Muscle of leg (tissue), 11 donors: Measurements from ENCODE around the gene HIVEP3. TPM values are rescaled to one million over a fixed set of nuclear protein-coding genes. Genes with fewer than 3 reads are reported as not detected.

Experiments
- DNase-seq: peaks from one replicate; pipeline ENCODE4 v3.0.0; 2013
- H3K27ac ChIP-seq: one replicate; pipeline ENCODE4 v1.5.1; 2013; ENCODE audit warnings: mild to moderate bottlenecking, low read length, control low read depth
- H3K27me3 ChIP-seq: one replicate; pipeline ENCODE4 v1.6.1; 2013; ENCODE audit warnings: low read length; ENCODE audit not compliant: control insufficient read depth, insufficient read depth
- H3K36me3 ChIP-seq: one replicate; pipeline ENCODE4 v1.6.1; 2013; ENCODE audit warnings: low read length; ENCODE audit not compliant: control insufficient read depth, insufficient read depth
- H3K4me1 ChIP-seq: one replicate; pipeline ENCODE4 v1.6.1; 2013; ENCODE audit warnings: low read length; ENCODE audit not compliant: control insufficient read depth, insufficient read depth
- H3K4me3 ChIP-seq: one replicate; pipeline ENCODE4 v1.5.1; 2013; ENCODE audit warnings: low read length, control low read depth
- H3K9me3 ChIP-seq: replicated peaks from 2 replicates; pipeline ENCODE4 v1.6.1; 2013; ENCODE audit warnings: low read depth, low read length; ENCODE audit not compliant: control insufficient read depth
- WGBS: methylation state at CpG from one replicate; pipeline ENCODE4 v1.1.5; 2013; ENCODE audit warnings: missing lambda C conversion rate; ENCODE audit not compliant: insufficient coverage; 5-methylcytosine and 5-hydroxymethylcytosine counted together
- polyA plus RNA-seq, 8 donors: library from polyadenylated mRNA; unstranded; fragments of 120-200 nt; gene quantifications; one replicate each; pipeline versions ENCODE4 v1.2.1 to v1.2.3, GENCODE V29; 2013; ENCODE audit warnings: inconsistent platforms in 1 of 8, low replicate concordance in 1 of 8; ENCODE audit not compliant: insufficient read length in 8 of 8, insufficient read depth in 1 of 8
- total RNA-seq: library from RNA; stranded (reverse); fragments of 120-200 nt; gene quantifications from one replicate; pipeline ENCODE4 v1.2.4, GENCODE V29; 2013

HIVEP3 gene
- total and polyA plus RNA-seq, 9 donors = 0.93 to 3.7 (median 2.7) TPM

- H3K9me3 ChIP-seq = no peaks in the 10 kb centered on the region
- no peaks in the 10 kb centered on the region for H3K36me3 ChIP-seq
- H3K27me3 ChIP-seq = peaks cover 3% of the 10 kb centered on the region
- H3K4me1 ChIP-seq = peaks cover 99% of the 10 kb centered on the region
- 100% methylated on average over 1 of the region's 2 CpGs for WGBS
- no peak for DNase-seq
- H3K27ac ChIP-seq = peak overlapping the region; percentile 86
- no peak overlapping the region for H3K4me3 ChIP-seq
Observed at GRCh38 chr1:41499591-41499990, 419.1 kb downstream of the HIVEP3 start.

GRCh38 chr1:41498804-41499203, 419.9 kb downstream of the HIVEP3 start:
- Histone ChIP-seq H3K9me3 (no peaks in the 10 kb centered on the region), H3K4me1 (peaks cover 95% of the 10 kb centered on the region), H3K36me3 (no peaks in the 10 kb centered on the region), H3K4me3 (no peak overlapping the region), H3K27ac (peak overlapping the region; percentile 86), H3K27me3 (peaks cover 3% of the 10 kb centered on the region)
- DNase-seq = peak; percentile 82
- 65% methylated on average over 12 of the region's 12 CpGs for WGBS

GRCh38 chr1:41498391-41498790, 420.3 kb downstream of the HIVEP3 start:
- WGBS = 77% methylated on average over 3 of the region's 5 CpGs
- Histone ChIP-seq H3K27ac (peak overlapping the region; percentile 86), H3K9me3 (no peaks in the 10 kb centered on the region), H3K4me1 (peaks cover 91% of the 10 kb centered on the region), H3K36me3 (no peaks in the 10 kb centered on the region), H3K4me3 (no peak overlapping the region), H3K27me3 (peaks cover 3% of the 10 kb centered on the region)
- DNase-seq = no peak

GRCh38 chr1:41497461-41498030, 421.2 kb downstream of the HIVEP3 start:
- Histone ChIP-seq H3K4me3 (no peak overlapping the region), H3K4me1 (peaks cover 82% of the 10 kb centered on the region), H3K36me3 (no peaks in the 10 kb centered on the region), H3K27me3 (peaks cover 3% of the 10 kb centered on the region), H3K9me3 (no peaks in the 10 kb centered on the region), H3K27ac (peak overlapping the region; percentile 24)
- WGBS = 94% methylated on average over 2 of the region's 7 CpGs
- DNase-seq = no peak

GRCh38 chr1:41497056-41497440, 421.7 kb downstream of the HIVEP3 start:
- H3K9me3 ChIP-seq = no peaks in the 10 kb centered on the region
- WGBS = 76% methylated on average over 9 of the region's 13 CpGs
- DNase-seq = no peak
- H3K27me3 ChIP-seq = peaks cover 3% of the 10 kb centered on the region
- H3K36me3 ChIP-seq = no peaks in the 10 kb centered on the region
- H3K4me1 ChIP-seq = peaks cover 77% of the 10 kb centered on the region
- H3K27ac ChIP-seq = peak overlapping the region; percentile 72
- H3K4me3 ChIP-seq = no peak overlapping the region

- H3K4me3 ChIP-seq = peak overlapping the region; percentile 37
Observed at GRCh38 chr1:41496080-41497055, 422.4 kb downstream of the HIVEP3 start.

GRCh38 chr1:41495210-41495948, 423.3 kb downstream of the HIVEP3 start:
- Histone ChIP-seq H3K9me3 (no peaks in the 10 kb centered on the region), H3K36me3 (no peaks in the 10 kb centered on the region), H3K4me1 (peaks cover 63% of the 10 kb centered on the region), H3K27ac (peak overlapping the region; percentile 71), H3K4me3 (no peak overlapping the region), H3K27me3 (peaks cover 3% of the 10 kb centered on the region)
- 61% methylated on average over 15 of the region's 19 CpGs for WGBS
- no peak for DNase-seq

More at GRCh38 chr1:41496080-41497055, 422.4 kb downstream of the HIVEP3 start:
- Histone ChIP-seq H3K9me3 (no peaks in the 10 kb centered on the region), H3K27me3 (peaks cover 3% of the 10 kb centered on the region), H3K4me1 (peaks cover 70% of the 10 kb centered on the region), H3K27ac (peak overlapping the region; percentile 72), H3K36me3 (no peaks in the 10 kb centered on the region)
- DNase-seq = peak; percentile 92
- WGBS = 1% methylated on average over 66 of the region's 74 CpGs

GRCh38 chr1:41494351-41495209, 424.1 kb downstream of the HIVEP3 start:
- Histone ChIP-seq H3K36me3 (no peaks in the 10 kb centered on the region), H3K27ac (peak overlapping the region; percentile 33), H3K27me3 (peaks cover 3% of the 10 kb centered on the region), H3K4me3 (no peak overlapping the region), H3K9me3 (no peaks in the 10 kb centered on the region), H3K4me1 (peaks cover 55% of the 10 kb centered on the region)
- WGBS = 84% methylated on average over 13 of the region's 17 CpGs
- DNase-seq = no peak

GRCh38 chr1:41493626-41494350, 424.9 kb downstream of the HIVEP3 start:
- peaks cover 48% of the 10 kb centered on the region for H3K4me1 ChIP-seq
- no peaks in the 10 kb centered on the region for H3K36me3 ChIP-seq
- peaks cover 3% of the 10 kb centered on the region for H3K27me3 ChIP-seq
- WGBS = 85% methylated on average over 4 of the region's 9 CpGs
- no peak overlapping the region for H3K27ac ChIP-seq
- no peak for DNase-seq
- H3K4me3 ChIP-seq = no peak overlapping the region
- H3K9me3 ChIP-seq = no peaks in the 10 kb centered on the region
